H1 (cell line): ENCODE data around the gene GDE1. TPM values are rescaled to one million over a fixed set of nuclear protein-coding genes. Genes with fewer than 3 reads are reported as not detected.

ENCODE experiments used
- CTCF ChIA-PET: fragments of 300-600 bp; sonication (Branson Sonifier 250); formaldehyde crosslinking; loops from one replicate; lab custom pipeline; 2021; ENCODE audit not compliant: partially characterized antibody; lab: Charles Lee
- POLR2A ChIA-PET: fragments of 300-600 bp; sonication (Branson Sonifier 250); formaldehyde crosslinking; loops from one replicate; lab custom pipeline; 2021; ENCODE audit warnings: inconsistent platforms; ENCODE audit not compliant: partially characterized antibody; lab: Charles Lee
- DNase-seq, 2 experiments: peaks; one replicate each; pipeline versions ENCODE4 v3.0.0 to v3.0.0-alpha.2; 2010 to 2022; ENCODE audit warnings: low spot score in 2 of 2, low read depth in 1 of 2, mixed read lengths in 1 of 2
- FAIRE-seq: peaks from 2 replicates; lab custom pipeline; 2011; peaks lifted over from hg19 to GRCh38; lab: Jason Lieb, UNC
- H2AFZ ChIP-seq: 2 replicates; pipeline ENCODE4 v1.8.1; 2012; ENCODE audit warnings: low read length, inconsistent platforms
- H2AK5ac ChIP-seq: 2 replicates; pipeline ENCODE4 v1.6.1; 2013; ENCODE audit warnings: low read depth, low read length
- H2BK120ac ChIP-seq: replicated peaks from 2 replicates; pipeline ENCODE3; 2013; ENCODE audit warnings: low read depth, low read length, inconsistent platforms
- H2BK12ac ChIP-seq: 2 replicates; pipeline ENCODE4 v1.6.1; 2013; ENCODE audit warnings: low read depth, low read length
- H2BK15ac ChIP-seq: 2 replicates; pipeline ENCODE4 v1.6.1; 2013; ENCODE audit warnings: low read length
- H2BK20ac ChIP-seq: 2 replicates; pipeline ENCODE4 v1.6.1; 2013; ENCODE audit warnings: low read length
- H2BK5ac ChIP-seq: 2 replicates; pipeline ENCODE4 v1.6.1; 2013; ENCODE audit warnings: low read depth, low read length
- H3K14ac ChIP-seq: 2 replicates; pipeline ENCODE4 v1.6.1; 2013; ENCODE audit warnings: inconsistent platforms; ENCODE audit not compliant: insufficient read length
- H3K18ac ChIP-seq: 2 replicates; pipeline ENCODE4 v1.6.1; 2013; ENCODE audit warnings: low read length; ENCODE audit errors: extremely low read depth
- H3K23ac ChIP-seq: 2 replicates; pipeline ENCODE4 v1.6.1; 2013; ENCODE audit warnings: inconsistent platforms; ENCODE audit not compliant: insufficient read length
- H3K23me2 ChIP-seq: 2 replicates; pipeline ENCODE4 v1.6.1; 2013; ENCODE audit warnings: low read depth, low read length
- H3K27ac ChIP-seq: 2 replicates; pipeline ENCODE4 v1.6.1; 2011; ENCODE audit warnings: low read depth, low read length, inconsistent platforms
- H3K27me3 ChIP-seq, 4 experiments: replicated peaks in 1 of 4; 1 replicate in 1 of 4; 2 replicates in 3 of 4; pipeline versions ENCODE4 v1.6.1 to v1.8.1; 2011 to 2013; ENCODE audit warnings: low read length in 3 of 4, mild to moderate bottlenecking in 3 of 4, inconsistent platforms in 2 of 4, mixed read lengths in 2 of 4, moderate library complexity in 1 of 4; ENCODE audit not compliant: control insufficient read depth in 3 of 4, insufficient read depth in 3 of 4; ENCODE audit errors: extremely low read depth in 1 of 4
- H3K36me3 ChIP-seq, 4 experiments: 2 replicates each; pipeline versions ENCODE4 v1.6.1 to v1.8.1; 2011 to 2013; ENCODE audit warnings: mild to moderate bottlenecking in 4 of 4, low read length in 3 of 4, moderate library complexity in 2 of 4, control low read depth in 1 of 4, inconsistent platforms in 1 of 4; ENCODE audit not compliant: insufficient read depth in 4 of 4, control insufficient read depth in 2 of 4
- H3K4ac ChIP-seq: replicated peaks from 2 replicates; pipeline ENCODE3; 2013; ENCODE audit warnings: low read length, low read depth, mixed read lengths, inconsistent platforms; ENCODE audit not compliant: insufficient read length
- H3K4me1 ChIP-seq, 4 experiments: replicated peaks in 1 of 4; 1 replicate in 1 of 4; 2 replicates in 3 of 4; pipeline versions ENCODE4 v1.6.1 to v1.8.1; 2011 to 2013; ENCODE audit warnings: low read length in 3 of 4, inconsistent platforms in 2 of 4, mixed read lengths in 1 of 4; ENCODE audit not compliant: insufficient read depth in 4 of 4, control insufficient read depth in 3 of 4
- H3K4me2 ChIP-seq, 2 experiments: 2 replicates each; pipeline versions ENCODE4 v1.6.1 to v1.8.1; 2011 to 2013; ENCODE audit warnings: low read depth in 2 of 2, low read length in 2 of 2, control low read depth in 1 of 2, inconsistent platforms in 1 of 2, mild to moderate bottlenecking in 1 of 2; ENCODE audit not compliant: insufficient read depth in 1 of 2
- H3K4me3 ChIP-seq, 4 experiments: fragments of 200-600, 300-600 bp in 1 of 4; sonication (generic), shearing (Covaris generic), sonication (Bioruptor Twin) in 1 of 4; 2 replicates each; pipeline versions ENCODE4 v1.5.1 to v1.8.1; 2011 to 2016; ENCODE audit warnings: low read length in 4 of 4, low read depth in 3 of 4, control low read depth in 2 of 4, inconsistent platforms in 2 of 4, mild to moderate bottlenecking in 2 of 4, mixed read lengths in 1 of 4, moderate library complexity in 1 of 4; ENCODE audit not compliant: insufficient read depth in 2 of 4; ENCODE audit errors: extremely low read depth in 1 of 4
- H3K56ac ChIP-seq: replicated peaks from 2 replicates; pipeline ENCODE3; 2013; ENCODE audit warnings: low read depth, mild to moderate bottlenecking, mixed read lengths, low read length, inconsistent platforms; ENCODE audit not compliant: insufficient read length
- H3K79me1 ChIP-seq: 2 replicates; pipeline ENCODE4 v1.6.1; 2013; ENCODE audit warnings: low read depth, low read length, control low read depth
- H3K79me2 ChIP-seq, 2 experiments: 2 replicates each; pipeline versions ENCODE4 v1.6.1 to v1.8.1; 2012 to 2013; ENCODE audit warnings: low read length in 2 of 2, mild to moderate bottlenecking in 2 of 2, inconsistent platforms in 1 of 2; ENCODE audit not compliant: insufficient read depth in 2 of 2, control insufficient read depth in 1 of 2
- H3K9ac ChIP-seq, 4 experiments: replicated peaks in 1 of 4; 1 replicate in 1 of 4; 2 replicates in 3 of 4; pipeline versions ENCODE4 v1.6.1 to v1.8.1; 2011 to 2013; ENCODE audit warnings: low read depth in 3 of 4, low read length in 3 of 4, control low read depth in 2 of 4, mild to moderate bottlenecking in 2 of 4, moderate library complexity in 2 of 4, inconsistent platforms in 1 of 4; ENCODE audit errors: extremely low read depth in 1 of 4
- H3K9me3 ChIP-seq, 2 experiments: 2 replicates each; pipeline versions ENCODE4 v1.6.1 to v1.8.1; 2012 to 2013; ENCODE audit warnings: mild to moderate bottlenecking in 2 of 2, moderate library complexity in 2 of 2, control low read depth in 1 of 2, inconsistent platforms in 1 of 2, low read depth in 1 of 2, low read length in 1 of 2, mixed read lengths in 1 of 2; ENCODE audit not compliant: insufficient read depth in 2 of 2
- H4K20me1 ChIP-seq, 2 experiments: replicated peaks in 1 of 2; 2 replicates each; pipeline versions ENCODE3 to v1.8.1; 2011 to 2013; ENCODE audit warnings: inconsistent platforms in 2 of 2, low read length in 2 of 2, mild to moderate bottlenecking in 1 of 2; ENCODE audit not compliant: insufficient read depth in 2 of 2, control insufficient read depth in 1 of 2
- H4K5ac ChIP-seq: 2 replicates; pipeline ENCODE4 v1.6.1; 2013; ENCODE audit warnings: low read length, low read depth, mixed read lengths, inconsistent platforms; ENCODE audit not compliant: insufficient read length
- H4K8ac ChIP-seq: 2 replicates; pipeline ENCODE4 v1.8.0; 2013; ENCODE audit warnings: mild to moderate bottlenecking, moderate library complexity, low read length, inconsistent platforms; ENCODE audit not compliant: insufficient read depth; ENCODE audit errors: extremely low read depth
- H4K91ac ChIP-seq: replicated peaks from 2 replicates; pipeline ENCODE3; 2013; ENCODE audit warnings: low read length, mixed read lengths, inconsistent platforms; ENCODE audit not compliant: insufficient read length
- ASH2L ChIP-seq: fragments of 200-600, 300-600 bp; sonication (generic); IDR thresholded peaks from one replicate; pipeline ENCODE4 v1.7.1; 2017; ENCODE audit warnings: low read length
- BACH1 ChIP-seq: IDR thresholded peaks from 2 replicates; pipeline ENCODE4 v1.6.1; 2012; ENCODE audit warnings: low read length, improper control_type of control experiment
- BRCA1 ChIP-seq: IDR thresholded peaks from 2 replicates; pipeline ENCODE4 v1.6.1; 2012; ENCODE audit warnings: low read depth, low read length, improper control_type of control experiment
- CEBPB ChIP-seq: IDR thresholded peaks from 2 replicates; pipeline ENCODE4 v1.6.1; 2012; ENCODE audit warnings: low read depth, low read length
- CHD2 ChIP-seq: IDR thresholded peaks from 2 replicates; pipeline ENCODE4 v1.6.1; 2012; ENCODE audit warnings: low read length, improper control_type of control experiment
- CREB1 ChIP-seq: IDR thresholded peaks from 2 replicates; pipeline ENCODE4 v1.6.1; 2012; ENCODE audit warnings: inconsistent platforms
- FOSL1 ChIP-seq: IDR thresholded peaks from 2 replicates; pipeline ENCODE4 v1.6.1; 2011; ENCODE audit warnings: mild to moderate bottlenecking, low read depth, low read length, moderate library complexity; ENCODE audit not compliant: insufficient read depth
- GTF2F1 ChIP-seq: IDR thresholded peaks from 2 replicates; pipeline ENCODE4 v1.6.1; 2012; ENCODE audit warnings: low read depth, low read length, improper control_type of control experiment, borderline replicate concordance
- KDM4A ChIP-seq: IDR thresholded peaks from one replicate; pipeline ENCODE4 v1.7.1; 2012; ENCODE audit warnings: low read depth, mild to moderate bottlenecking, moderate library complexity, low read length, inconsistent platforms; ENCODE audit not compliant: severe bottlenecking
- KDM5A ChIP-seq: fragments of 200-600 bp; IDR thresholded peaks from 2 replicates; pipeline ENCODE4 v1.7.1; 2012; ENCODE audit warnings: mild to moderate bottlenecking, low read length, inconsistent platforms, mixed read lengths
- PHF8 ChIP-seq: fragments of 200-600 bp; sonication (generic); conservative IDR thresholded peaks from 2 replicates; pipeline ENCODE4 v1.7.1; 2012; ENCODE audit warnings: low read depth, mild to moderate bottlenecking, inconsistent platforms, low read length, moderate library complexity
- POLR2A ChIP-seq, 2 experiments: IDR thresholded peaks; 1 replicate in 1 of 2; 2 replicates in 1 of 2; pipeline ENCODE4 v1.6.1; 2011; ENCODE audit warnings: low read depth in 2 of 2, low read length in 2 of 2, mild to moderate bottlenecking in 2 of 2; ENCODE audit errors: control extremely low read depth in 1 of 2
- SIX5 ChIP-seq: IDR thresholded peaks from 2 replicates; pipeline ENCODE4 v1.6.1; 2011; ENCODE audit warnings: mild to moderate bottlenecking, low read depth, low read length
- SP2 ChIP-seq: IDR thresholded peaks from 2 replicates; pipeline ENCODE4 v1.6.1; 2012; ENCODE audit warnings: mild to moderate bottlenecking, low read length, inconsistent platforms
- ZNF274 ChIP-seq: IDR thresholded peaks from 2 replicates; pipeline ENCODE4 v1.7.0; 2012; ENCODE audit warnings: low read length, borderline replicate concordance; ENCODE audit errors: extremely low read depth
- WGBS, 2 experiments: shearing (Covaris generic) in 1 of 2; methylation state at CpG; one replicate each; pipeline versions ENCODE4 v1.1.6 to v1.1.7; 2013 to 2015; ENCODE audit warnings: low lambda C conversion rate in 2 of 2, mixed read lengths in 2 of 2, inconsistent platforms in 1 of 2, low coverage in 1 of 2, missing lambda C conversion rate in 1 of 2; ENCODE audit not compliant: insufficient replicate concordance in 2 of 2, insufficient coverage in 1 of 2, insufficient read length in 1 of 2; ENCODE audit errors: extremely low coverage in 1 of 2, missing lambda C conversion rate in 1 of 2; 5-methylcytosine and 5-hydroxymethylcytosine counted together
- polyA plus RNA-seq, 7 experiments: library from polyadenylated mRNA; depleted of rRNA in 3 of 7; stranded (reverse) in 5 of 7; unstranded in 2 of 7; fragments of >200 nt in 5 of 7; fragments of 200-250 nt in 2 of 7; gene quantifications; 1 replicate in 5 of 7; 2 replicates in 1 of 7; 4 replicates in 1 of 7; pipeline versions ENCODE4 v1.2.1 to v1.2.3, GENCODE V29; 2011 to 2013; ENCODE audit warnings: missing spikeins in 2 of 7, mixed read lengths in 2 of 7
- total RNA-seq: library from RNA; stranded (reverse); fragmentation: NEBNext Ultra II Directional; extraction: Animal tissue kit (Norgen Biotek cat#: 25700); gene quantifications from 2 replicates; pipeline ENCODE4 v1.2.1, GENCODE V29; 2021

Gene GDE1
- total and polyA plus RNA-seq, 2 of the 8 experiments (the other 6 are each of a cell fraction or from before 2014, with no cell fraction given), result 29.2 to 70.8 TPM

DNA sequence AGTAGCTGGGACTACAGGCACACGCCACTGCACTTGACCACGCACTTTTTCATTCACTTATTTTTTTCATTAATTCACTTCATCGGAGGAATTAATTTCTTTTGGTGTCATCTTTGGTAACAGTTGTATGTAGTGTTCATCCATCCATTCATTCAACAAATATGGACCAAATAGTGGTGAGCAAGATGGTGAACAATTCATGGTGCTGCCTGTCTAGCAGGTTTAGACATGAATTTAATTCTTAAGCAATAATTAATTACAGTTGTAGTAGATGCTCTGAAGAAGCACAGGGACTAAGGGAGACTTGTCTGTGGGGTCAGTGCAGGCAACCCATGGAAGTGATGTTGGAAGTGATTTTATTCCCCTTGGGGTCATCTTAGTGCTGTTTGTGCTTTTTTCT is 22.4 kb downstream of the GDE1 start:
- Histone ChIP-seq H4K20me1 (peaks cover 0 to 4% of the 10 kb centered on the region in 2 experiments), H3K23ac (no peak overlapping the region), H3K27me3 (no peaks in the 10 kb centered on the region), H3K79me2 (no peaks in the 10 kb centered on the region), H3K9ac (no peak overlapping the region), H2BK120ac (no peak overlapping the region), H2BK5ac (no peak overlapping the region), H4K91ac (no peak overlapping the region), H3K4me1 (no peaks in the 10 kb centered on the region), H3K18ac (no peak overlapping the region), H3K23me2 (no peaks in the 10 kb centered on the region), H3K79me1 (no peaks in the 10 kb centered on the region), H2BK20ac (no peak overlapping the region), H3K4me2 (no peak overlapping the region), H4K8ac (no peak overlapping the region), H2BK15ac (no peak overlapping the region), H2AK5ac (no peak overlapping the region), H3K27ac (no peak overlapping the region), H3K36me3 (peaks cover 5 to 41% (median 31%) of the 10 kb centered on the region in 4 experiments), H3K56ac (no peak overlapping the region), H3K4ac (no peak overlapping the region), H2BK12ac (no peak overlapping the region), H3K4me3 (no peak overlapping the region), H2AFZ (no peak overlapping the region), H4K5ac (no peak overlapping the region), H3K9me3 (no peaks in the 10 kb centered on the region), H3K14ac (no peak overlapping the region)
- no peak for FAIRE-seq
- CTCF ChIA-PET, result interaction anchor here (1.1 kb wide), 1 partner anchor 110 kb away, joined by 4 read pairs; no protein-coding TSS in a partner anchor
- no peak for DNase-seq
- TF ChIP-seq KDM4A (no peak), ZNF274 (no peak), SP2 (no peak), GTF2F1 (no peak), PHF8 (no peak), CHD2 (no peak), CEBPB (no peak), BRCA1 (no peak), POLR2A (IDR thresholded peaks at IDR 0.05; ENCODE audit: control extremely low read depth in 1 of 2, low read depth in 2 of 2, low read length in 2 of 2) (no peak), ASH2L (no peak), CREB1 (no peak), KDM5A (no peak), BACH1 (no peak), SIX5 (no peak), FOSL1 (no peak)
- 93% methylated on average over 3 of the region's 3 CpGs; no CpG with 5 or more reads in 1 of the 2 experiments for WGBS, 2 experiments
- POLR2A ChIA-PET, result no interaction called here
